ENCODE measurements around the gene ZMPSTE24.
"Not testable (repeated sequence)": the region's sequence is repeated elsewhere in the genome, so short reads cannot be mapped to it uniquely, and the experiment has no call there.

The ZMPSTE24 gene

DNA sequence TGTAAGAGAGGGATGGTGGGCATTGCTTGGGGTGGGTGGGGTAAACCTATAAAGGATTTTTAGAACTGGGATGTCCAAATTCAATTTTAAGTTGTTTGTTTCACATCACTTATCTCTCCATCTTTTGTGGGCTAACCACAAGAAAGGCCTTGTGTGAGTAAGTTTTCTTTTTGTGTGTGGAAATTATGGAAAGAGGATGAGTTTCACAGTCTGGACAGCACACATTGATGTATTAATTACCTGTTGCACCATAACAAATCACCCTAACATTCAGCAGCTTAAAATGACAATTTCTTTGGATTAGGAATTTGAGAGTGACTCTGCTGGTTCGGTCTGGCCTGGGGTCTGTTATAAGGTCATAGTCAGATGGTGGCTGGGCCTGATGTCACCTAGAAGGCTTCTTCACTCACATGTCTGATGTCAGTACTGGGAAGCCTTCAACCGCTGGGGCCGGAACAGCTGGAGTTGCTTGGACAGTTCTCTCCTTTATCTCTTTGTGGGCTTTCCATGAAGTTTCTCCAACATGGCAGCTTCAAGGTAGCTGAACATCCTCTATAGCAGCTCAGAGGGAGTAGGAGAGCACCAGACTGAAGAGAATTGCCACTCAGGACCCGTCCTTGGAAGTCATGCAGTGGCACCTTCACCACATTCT lies 61.1 kb downstream of the ZMPSTE24 start:
- DNase-seq, result no peak

DNA sequence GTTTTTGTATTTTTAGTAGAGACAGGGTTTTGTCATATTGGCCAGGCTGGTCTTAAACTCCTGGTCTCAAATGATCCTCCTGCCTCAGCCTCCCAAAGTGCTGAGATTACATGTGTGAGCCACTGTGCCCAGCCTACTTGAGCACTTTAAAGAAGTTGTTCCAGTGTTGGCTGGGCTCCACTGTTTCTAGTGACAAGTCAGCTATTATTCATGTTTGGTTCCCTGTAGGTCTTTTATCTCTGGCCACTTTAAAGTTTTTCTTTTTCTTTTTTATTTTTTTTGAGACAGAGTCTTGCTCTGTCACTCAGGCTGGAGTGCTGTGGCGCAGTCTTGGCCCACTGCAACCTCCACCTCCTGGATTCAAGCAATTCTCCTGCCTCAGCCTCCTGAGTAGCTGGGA lies 73.4 kb downstream of the ZMPSTE24 start:
- DNase-seq, result not testable (repeated sequence)

DNA sequence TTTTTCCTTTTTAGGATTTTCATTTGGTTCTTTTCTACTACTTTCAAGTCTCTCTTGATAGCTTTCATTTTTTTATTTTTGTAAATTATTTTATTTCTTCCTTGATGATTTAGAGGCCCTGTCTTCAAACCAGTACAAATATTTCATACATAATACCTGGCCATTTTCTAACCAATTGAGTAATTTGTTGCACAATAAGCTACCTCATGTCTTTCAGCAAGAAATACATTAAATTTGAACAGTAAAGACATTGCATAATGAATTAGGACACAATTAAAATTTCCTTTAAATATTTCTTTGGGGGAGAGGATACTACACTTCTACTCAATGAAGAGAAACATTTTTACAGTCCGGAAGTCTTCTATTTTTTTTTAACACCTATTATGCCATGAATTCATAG lies 74.7 kb downstream of the ZMPSTE24 start:
- DNase-seq, result no peak

DNA sequence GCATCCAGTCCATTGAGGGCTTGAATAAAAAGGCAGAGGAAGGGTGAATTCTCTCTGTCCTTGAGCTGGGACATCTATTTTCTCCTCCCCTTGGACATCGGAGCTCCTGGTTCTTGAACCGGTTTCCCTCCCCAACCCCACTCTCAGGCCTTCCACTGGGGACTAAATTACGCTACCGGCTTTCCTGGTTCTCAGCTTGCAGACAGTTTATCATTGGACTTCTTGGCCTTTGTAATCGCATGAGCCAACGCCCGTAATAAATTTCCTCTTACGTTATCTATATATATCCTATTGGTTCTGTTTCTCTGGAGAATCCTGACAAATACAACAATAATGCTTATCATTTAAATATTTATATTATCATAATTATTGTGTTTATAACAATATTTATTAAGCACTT lies 79.4 kb downstream of the ZMPSTE24 start:
- no peak for DNase-seq

DNA sequence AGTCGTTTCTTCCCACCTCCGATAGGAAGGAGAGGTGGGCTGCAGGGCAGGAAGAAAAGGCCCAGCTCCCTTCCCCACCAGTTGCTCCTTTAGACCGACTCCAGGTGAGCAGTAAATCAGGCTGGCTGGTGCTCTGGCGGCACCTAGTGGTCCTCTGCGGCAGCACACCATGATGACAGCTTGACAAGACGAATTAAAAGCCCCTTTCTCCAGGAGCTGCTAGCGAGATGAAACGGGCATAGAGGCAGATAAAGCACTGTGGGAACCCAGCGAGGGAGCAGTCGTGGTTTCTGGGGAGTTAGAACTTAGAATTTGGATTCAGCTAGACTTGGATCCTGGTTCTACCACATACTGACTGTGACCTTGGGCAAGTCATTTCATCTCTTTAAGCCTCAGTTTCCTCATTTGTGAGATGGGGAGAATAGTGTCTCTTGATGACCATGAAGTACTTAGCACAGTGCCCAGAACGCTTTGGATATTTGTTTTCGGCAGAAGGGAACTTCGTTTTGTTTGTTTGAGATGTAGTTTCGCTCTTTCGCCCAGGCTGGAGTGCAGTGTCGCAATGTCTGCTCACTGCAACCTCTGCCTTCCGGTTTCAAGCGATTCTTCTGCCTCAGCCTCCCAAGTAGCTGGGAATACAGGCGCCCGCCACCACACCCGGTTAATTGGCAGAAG lies 80.8 kb downstream of the ZMPSTE24 start:
- DNase-seq, result peak; percentile 90 to 92

DNA sequence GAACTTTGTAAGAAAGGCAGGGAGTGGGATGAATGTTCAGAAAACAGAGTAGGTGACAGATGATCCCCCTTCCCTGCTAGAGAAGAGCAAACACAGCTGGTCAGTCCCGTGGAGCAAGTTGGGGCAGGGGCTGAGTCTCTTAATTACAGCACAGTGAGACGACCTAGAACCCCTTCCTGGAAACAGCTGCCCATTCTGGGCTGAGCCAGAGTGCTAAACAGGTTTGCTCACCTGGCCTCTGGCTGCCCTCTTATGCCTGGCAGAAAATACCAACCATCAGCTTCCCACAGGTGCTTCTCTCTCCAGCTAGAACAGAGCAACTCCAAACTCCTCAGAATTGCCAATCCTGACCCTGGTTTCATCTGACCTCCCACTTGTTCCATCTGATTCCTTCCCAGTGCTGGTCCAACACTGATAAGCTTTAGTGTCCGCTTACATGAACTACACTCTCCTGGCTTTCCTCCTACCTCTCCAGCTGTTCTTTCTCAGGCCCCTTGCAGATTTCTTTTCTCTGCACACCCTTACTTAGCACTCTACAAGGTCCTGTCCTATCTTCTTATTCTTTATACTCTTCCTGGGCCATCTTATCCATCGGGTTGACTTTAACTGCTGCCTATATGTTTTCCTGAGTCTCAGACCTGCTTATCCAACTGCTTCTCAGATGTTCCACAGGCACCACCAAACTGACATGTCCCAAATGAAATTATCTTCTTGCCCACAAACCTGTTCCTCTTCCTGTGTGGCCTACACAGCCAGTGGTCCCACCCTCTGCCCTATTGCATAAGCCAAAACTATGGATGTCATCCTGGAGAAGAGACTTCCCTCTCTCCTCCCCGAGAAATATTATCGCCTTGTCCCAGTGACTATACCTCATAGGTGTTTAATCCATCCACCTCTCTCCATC lies 81.6 kb downstream of the ZMPSTE24 start:
- no peak for DNase-seq

DNA sequence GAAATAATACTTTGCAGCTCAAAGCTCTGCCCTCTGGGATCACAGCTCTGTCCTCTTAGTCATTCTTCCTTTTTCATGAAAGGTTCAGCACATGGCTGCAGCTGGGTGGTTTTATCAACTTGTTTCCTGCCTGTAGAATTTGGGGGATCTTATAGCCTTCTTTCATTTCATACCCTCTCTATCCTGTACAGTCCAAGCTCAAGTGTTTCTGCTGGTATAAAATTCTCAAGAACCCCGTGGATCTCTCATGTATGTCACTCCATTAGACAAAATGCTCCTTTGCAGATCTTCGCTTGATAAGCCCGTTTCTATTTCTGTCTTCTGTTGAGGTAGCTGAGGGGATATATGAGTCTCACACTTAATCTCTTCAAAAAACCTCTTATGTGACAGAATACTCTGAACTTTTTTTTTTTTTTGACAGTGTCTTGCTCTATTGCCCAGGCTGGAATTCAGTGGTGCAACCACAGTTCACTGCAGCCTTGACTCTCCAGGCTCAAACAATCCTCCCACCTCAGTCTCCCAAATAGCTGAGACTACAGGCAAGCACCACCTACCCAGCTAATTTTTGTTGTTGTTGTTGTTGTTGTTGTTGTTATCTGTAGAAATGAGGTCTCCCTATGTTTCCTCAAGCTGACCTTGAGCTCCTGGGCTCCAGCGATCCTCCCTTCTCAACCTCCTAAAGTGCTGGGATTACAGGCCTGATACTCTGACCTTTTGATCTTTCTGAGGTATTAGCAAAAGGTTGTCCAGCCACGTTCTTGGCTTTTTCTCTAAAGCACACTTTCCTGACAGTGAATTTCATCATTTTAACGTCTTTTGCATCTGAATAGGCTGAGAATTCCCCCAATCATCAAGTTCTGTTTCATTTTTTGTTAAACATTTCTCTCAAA lies 83.7 kb downstream of the ZMPSTE24 start:
- no peak for DNase-seq

DNA sequence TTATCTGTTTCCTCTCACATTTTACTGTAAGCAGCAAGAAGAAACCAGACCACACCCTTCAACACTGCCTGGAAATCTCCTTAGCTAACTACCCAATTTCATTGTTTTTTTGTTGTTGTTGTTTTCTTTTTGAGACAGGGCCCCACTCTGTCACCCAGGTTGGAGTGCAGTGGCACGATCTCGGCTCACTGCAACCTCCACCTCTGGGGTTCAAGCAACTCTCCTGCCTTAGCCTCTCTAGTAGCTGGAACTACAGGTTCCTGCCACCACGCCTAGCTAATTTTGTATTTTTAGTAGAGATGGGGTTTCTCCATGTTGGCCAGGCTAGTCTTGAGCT lies 84.3 kb downstream of the ZMPSTE24 start:
- not testable (repeated sequence) for DNase-seq
